Activated naive CD8-positive, alpha-beta T cell treated with anti-CD3 and anti-CD28 coated beads for 36 hours (primary cell): ENCODE data around the gene MEGF11. TPM values are rescaled to one million over a fixed set of nuclear protein-coding genes. Genes with fewer than 3 reads are reported as not detected.

Source experiments
- DNase-seq: peaks from one replicate; pipeline ENCODE4 v3.0.0; 2021
- H3K27ac Mint-ChIP-seq: one replicate; pipeline ENCODE4 v1.8.0; 2022; ENCODE audit warnings: mild to moderate bottlenecking, moderate library complexity, mixed read lengths
- H3K27me3 Mint-ChIP-seq: one replicate; pipeline ENCODE4 v1.8.0; 2022; ENCODE audit warnings: mild to moderate bottlenecking, mixed read lengths
- H3K36me3 Mint-ChIP-seq: one replicate; pipeline ENCODE4 v1.8.0; 2021; ENCODE audit warnings: mild to moderate bottlenecking, mixed read lengths
- H3K4me1 Mint-ChIP-seq: one replicate; pipeline ENCODE4 v1.8.0; 2021; ENCODE audit warnings: mixed read lengths
- H3K4me3 Mint-ChIP-seq: one replicate; pipeline ENCODE4 v1.8.0; 2022; ENCODE audit warnings: mild to moderate bottlenecking, moderate library complexity, mixed read lengths
- H3K9me3 Mint-ChIP-seq: one replicate; pipeline ENCODE4 v1.8.0; 2022; ENCODE audit warnings: mixed read lengths
- total RNA-seq, 2 experiments: library from RNA; stranded (reverse); gene quantifications; one replicate each; pipeline ENCODE4 v1.2.3, GENCODE V29; 2021

MEGF11 gene
- total RNA-seq, 2 experiments from 2014 or later: not detected

- H3K4me1 Mint-ChIP-seq: no peaks in the 10 kb centered on the region
- H3K9me3 Mint-ChIP-seq: no peaks in the 10 kb centered on the region
- H3K4me3 Mint-ChIP-seq: no peak overlapping the region
- no peak for DNase-seq
- no peaks in the 10 kb centered on the region for H3K36me3 Mint-ChIP-seq
- no peak overlapping the region for H3K27ac Mint-ChIP-seq
- H3K27me3 Mint-ChIP-seq: no peaks in the 10 kb centered on the region
Measured at GRCh38 chr15:66162286-66162685, 91.3 kb downstream of the MEGF11 start.

GRCh38 chr15:66161575-66162118, 91.9 kb downstream of the MEGF11 start:
- Mint-ChIP-seq H3K9me3 (no peaks in the 10 kb centered on the region), H3K4me1 (peaks cover 2% of the 10 kb centered on the region), H3K36me3 (no peaks in the 10 kb centered on the region), H3K27ac (no peak overlapping the region), H3K4me3 (no peak overlapping the region), H3K27me3 (no peaks in the 10 kb centered on the region)
- no peak for DNase-seq

- no peaks in the 10 kb centered on the region for H3K9me3 Mint-ChIP-seq
- H3K4me1 Mint-ChIP-seq: peaks cover 4% of the 10 kb centered on the region
- H3K4me3 Mint-ChIP-seq: no peak overlapping the region
- H3K27ac Mint-ChIP-seq: no peak overlapping the region
- no peak for DNase-seq
- H3K27me3 Mint-ChIP-seq: no peaks in the 10 kb centered on the region
- H3K36me3 Mint-ChIP-seq: no peaks in the 10 kb centered on the region
Measured at GRCh38 chr15:66161108-66161507, 92.4 kb downstream of the MEGF11 start.

- no peak for DNase-seq
- Mint-ChIP-seq H3K27me3 (no peaks in the 10 kb centered on the region), H3K4me1 (peaks cover 4% of the 10 kb centered on the region), H3K4me3 (no peak overlapping the region), H3K27ac (no peak overlapping the region), H3K9me3 (no peaks in the 10 kb centered on the region), H3K36me3 (no peaks in the 10 kb centered on the region)
Measured at GRCh38 chr15:66157507-66157906, 96.0 kb downstream of the MEGF11 start.

GRCh38 chr15:66156310-66156975, 97.1 kb downstream of the MEGF11 start:
- Mint-ChIP-seq H3K4me3 (no peak overlapping the region), H3K27me3 (no peaks in the 10 kb centered on the region), H3K4me1 (peaks cover 4% of the 10 kb centered on the region), H3K27ac (no peak overlapping the region), H3K9me3 (no peaks in the 10 kb centered on the region), H3K36me3 (no peaks in the 10 kb centered on the region)
- DNase-seq: no peak

GRCh38 chr15:66155065-66155464, 98.5 kb downstream of the MEGF11 start:
- Mint-ChIP-seq H3K27me3 (no peaks in the 10 kb centered on the region), H3K9me3 (no peaks in the 10 kb centered on the region), H3K4me3 (no peak overlapping the region), H3K4me1 (peaks cover 4% of the 10 kb centered on the region), H3K36me3 (no peaks in the 10 kb centered on the region), H3K27ac (no peak overlapping the region)
- no peak for DNase-seq

GRCh38 chr15:66154581-66154980, 99.0 kb downstream of the MEGF11 start:
- Mint-ChIP-seq H3K4me3 (no peak overlapping the region), H3K27me3 (no peaks in the 10 kb centered on the region), H3K27ac (no peak overlapping the region), H3K9me3 (no peaks in the 10 kb centered on the region), H3K36me3 (no peaks in the 10 kb centered on the region), H3K4me1 (peaks cover 4% of the 10 kb centered on the region)
- no peak for DNase-seq

- no peak for DNase-seq
- Mint-ChIP-seq H3K4me1 (peaks cover 4% of the 10 kb centered on the region), H3K36me3 (no peaks in the 10 kb centered on the region), H3K4me3 (no peak overlapping the region), H3K27ac (no peak overlapping the region), H3K9me3 (no peaks in the 10 kb centered on the region), H3K27me3 (no peaks in the 10 kb centered on the region)
Measured at GRCh38 chr15:66153549-66154415, 99.8 kb downstream of the MEGF11 start.

GRCh38 chr15:66152650-66153049, 100.9 kb downstream of the MEGF11 start:
- Mint-ChIP-seq H3K4me1 (peaks cover 4% of the 10 kb centered on the region), H3K9me3 (no peaks in the 10 kb centered on the region), H3K27ac (no peak overlapping the region), H3K27me3 (peaks cover 4% of the 10 kb centered on the region), H3K36me3 (no peaks in the 10 kb centered on the region), H3K4me3 (no peak overlapping the region)
- no peak for DNase-seq

GRCh38 chr15:66151809-66152208, 101.7 kb downstream of the MEGF11 start:
- DNase-seq: no peak
- H3K27ac Mint-ChIP-seq: no peak overlapping the region
- no peaks in the 10 kb centered on the region for H3K9me3 Mint-ChIP-seq
- no peak overlapping the region for H3K4me3 Mint-ChIP-seq
- peaks cover 4% of the 10 kb centered on the region for H3K27me3 Mint-ChIP-seq
- H3K36me3 Mint-ChIP-seq: no peaks in the 10 kb centered on the region
- H3K4me1 Mint-ChIP-seq: peaks cover 2% of the 10 kb centered on the region

GRCh38 chr15:66149871-66150270, 103.7 kb downstream of the MEGF11 start:
- no peak overlapping the region for H3K4me3 Mint-ChIP-seq
- H3K27me3 Mint-ChIP-seq: peaks cover 4% of the 10 kb centered on the region
- H3K36me3 Mint-ChIP-seq: no peaks in the 10 kb centered on the region
- peaks cover 1% of the 10 kb centered on the region for H3K4me1 Mint-ChIP-seq
- no peak for DNase-seq
- H3K9me3 Mint-ChIP-seq: no peaks in the 10 kb centered on the region
- H3K27ac Mint-ChIP-seq: no peak overlapping the region

GRCh38 chr15:66148187-66148586, 105.4 kb downstream of the MEGF11 start:
- no peak for DNase-seq
- H3K9me3 Mint-ChIP-seq: no peaks in the 10 kb centered on the region
- no peak overlapping the region for H3K27ac Mint-ChIP-seq
- peaks cover 1% of the 10 kb centered on the region for H3K4me1 Mint-ChIP-seq
- peaks cover 4% of the 10 kb centered on the region for H3K27me3 Mint-ChIP-seq
- H3K36me3 Mint-ChIP-seq: no peaks in the 10 kb centered on the region
- no peak overlapping the region for H3K4me3 Mint-ChIP-seq

GRCh38 chr15:66147440-66147839, 106.1 kb downstream of the MEGF11 start:
- no peak for DNase-seq
- Mint-ChIP-seq H3K36me3 (no peaks in the 10 kb centered on the region), H3K9me3 (no peaks in the 10 kb centered on the region), H3K27me3 (peaks cover 4% of the 10 kb centered on the region), H3K27ac (no peak overlapping the region), H3K4me3 (no peak overlapping the region), H3K4me1 (peaks cover 1% of the 10 kb centered on the region)

- H3K9me3 Mint-ChIP-seq: no peaks in the 10 kb centered on the region
- H3K27me3 Mint-ChIP-seq: peaks cover 4% of the 10 kb centered on the region
- peaks cover 1% of the 10 kb centered on the region for H3K4me1 Mint-ChIP-seq
- H3K4me3 Mint-ChIP-seq: no peak overlapping the region
- H3K27ac Mint-ChIP-seq: no peak overlapping the region
- DNase-seq: no peak
- H3K36me3 Mint-ChIP-seq: no peaks in the 10 kb centered on the region
Measured at GRCh38 chr15:66145726-66146182, 107.8 kb downstream of the MEGF11 start.

GRCh38 chr15:66144978-66145725, 108.4 kb downstream of the MEGF11 start:
- no peak overlapping the region for H3K27ac Mint-ChIP-seq

More at GRCh38 chr15:66144978-66145725, 108.4 kb downstream of the MEGF11 start:
- no peaks in the 10 kb centered on the region for H3K9me3 Mint-ChIP-seq
- no peak overlapping the region for H3K4me3 Mint-ChIP-seq
- no peak for DNase-seq
- peaks cover 1% of the 10 kb centered on the region for H3K4me1 Mint-ChIP-seq
- H3K36me3 Mint-ChIP-seq: no peaks in the 10 kb centered on the region
- peaks cover 4% of the 10 kb centered on the region for H3K27me3 Mint-ChIP-seq
